ENCODE results near the gene RNU1-3. TPM values are rescaled to one million over a fixed set of nuclear protein-coding genes. Genes with fewer than 3 reads are reported as not detected.
"Not testable (repeated sequence)": the region's sequence is repeated elsewhere in the genome, so short reads cannot be mapped to it uniquely, and the experiment has no call there.

The RNU1-3 gene
- total and polyA plus RNA-seq, 2 donors (not counting 1 experiment from before 2014, with no cell fraction given), result 4,377 TPM; not detected in 1

- POLR2A ChIA-PET, result interaction anchor here (1.0 to 1.9 kb wide), 4 partner anchors 25 to 260 kb away, joined by 4 to 11 read pairs (median 4); partner anchors contain the start of genes NBPF1 and RNU1-1
- not testable (repeated sequence) for ATAC-seq (ENCODE audit: low read depth); H3K4me3 Mint-ChIP-seq; H3K9me3 Mint-ChIP-seq (ENCODE audit: insufficient read depth); H3K4me1 Mint-ChIP-seq; H3K27me3 Mint-ChIP-seq; H3K9me3 ChIP-seq (ENCODE audit: control extremely low read depth in 1 of 3, control insufficient read depth in 2 of 3, insufficient read depth in 1 of 3, low read length in 2 of 3); H3K27ac Mint-ChIP-seq; H3K27me3 ChIP-seq (replicated peaks in 1 of 4; ENCODE audit: control extremely low read depth in 1 of 4, control insufficient read depth in 3 of 4, insufficient read depth in 4 of 4, low read length in 3 of 4)
- peak overlapping the region; percentile 88 for H3K9ac ChIP-seq (ENCODE audit: low read length)
- H3K27ac ChIP-seq (ENCODE audit: low read length in 2 of 2), result peak overlapping the region; percentile 82 to 86
- H3K36me3 ChIP-seq (replicated peaks in 1 of 2; ENCODE audit: control extremely low read depth in 1 of 2, control insufficient read depth in 1 of 2, extremely low read depth in 1 of 2, insufficient read depth in 2 of 2, low read length in 1 of 2), result peaks cover 0 to 13% of the 10 kb centered on the region in 2 experiments
- peak overlapping the region; percentile 91 for H2AFZ ChIP-seq (ENCODE audit: insufficient read depth, low read depth, low read length, poor library complexity, severe bottlenecking)
- 100% methylated on average over 5 of the region's 7 CpGs for WGBS (ENCODE audit: insufficient coverage)
- peak overlapping the region in 4 of 5 experiments; percentile 69 to 90 (median 74) for H3K4me3 ChIP-seq (ENCODE audit: control extremely low read depth in 1 of 5, extremely low read depth in 1 of 5, insufficient read depth in 1 of 5, low read depth in 2 of 5, low read length in 4 of 5)
- peaks cover 12% of the 10 kb centered on the region for H4K20me1 ChIP-seq (ENCODE audit: control insufficient read depth, insufficient read depth, low read length, poor library complexity, severe bottlenecking)
- peaks cover 29 to 44% of the 10 kb centered on the region in 2 donors for H3K4me1 ChIP-seq (ENCODE audit: control insufficient read depth in 2 of 2, insufficient read depth in 2 of 2, low read length in 2 of 2)
- DNase-seq, result peak; percentile 61
- peak overlapping the region; percentile 82 for H3K4me2 ChIP-seq (replicated peaks; ENCODE audit: low read depth, low read length, poor library complexity, severe bottlenecking)
- intact Hi-C loops (cut with micrococcal nuclease), result loop anchor here (10.0 kb wide), 2 partner anchors 281 to 1121 kb away; partner anchors contain the start of genes CASP9, DNAJC16 and SZRD1
- H3K79me2 ChIP-seq (ENCODE audit: control insufficient read depth, insufficient read depth, low read length), result peaks cover 44% of the 10 kb centered on the region
- CTCF ChIA-PET, result interaction anchor here (2.7 kb wide), 1 partner anchor 62 kb away, joined by 7 read pairs; no protein-coding TSS in a partner anchor
Measured at GRCh38 chr1:16645271-16646060, 21.3 kb downstream of the RNU1-3 start.

GRCh38 chr1:16644482-16645270 is 22.1 kb downstream of the RNU1-3 start:
- Histone ChIP-seq H3K36me3 (replicated peaks in 1 of 2; ENCODE audit: control extremely low read depth in 1 of 2, control insufficient read depth in 1 of 2, extremely low read depth in 1 of 2, insufficient read depth in 2 of 2, low read length in 1 of 2) (peaks cover 0 to 15% of the 10 kb centered on the region in 2 experiments), H3K79me2 (ENCODE audit: control insufficient read depth, insufficient read depth, low read length) (peaks cover 50% of the 10 kb centered on the region), H2AFZ (ENCODE audit: insufficient read depth, low read depth, low read length, poor library complexity, severe bottlenecking) (peak overlapping the region; percentile 91), H3K4me3 (ENCODE audit: control extremely low read depth in 1 of 5, extremely low read depth in 1 of 5, insufficient read depth in 1 of 5, low read depth in 2 of 5, low read length in 4 of 5) (peak overlapping the region; percentile 69 to 90 (median 78)), H3K27ac (ENCODE audit: low read length in 2 of 2) (peak overlapping the region; percentile 82 to 86), H3K4me2 (replicated peaks; ENCODE audit: low read depth, low read length, poor library complexity, severe bottlenecking) (peak overlapping the region; percentile 82), H3K4me1 (ENCODE audit: control insufficient read depth in 2 of 2, insufficient read depth in 2 of 2, low read length in 2 of 2) (peaks cover 29 to 44% of the 10 kb centered on the region in 2 donors), H4K20me1 (ENCODE audit: control insufficient read depth, insufficient read depth, low read length, poor library complexity, severe bottlenecking) (peaks cover 15% of the 10 kb centered on the region), H3K9ac (ENCODE audit: low read length) (peak overlapping the region; percentile 88)
- not testable (repeated sequence) for H3K9me3 Mint-ChIP-seq (ENCODE audit: insufficient read depth); H3K27me3 ChIP-seq (replicated peaks in 1 of 4; ENCODE audit: control extremely low read depth in 1 of 4, control insufficient read depth in 3 of 4, insufficient read depth in 4 of 4, low read length in 3 of 4); H3K9me3 ChIP-seq (ENCODE audit: control extremely low read depth in 1 of 3, control insufficient read depth in 2 of 3, insufficient read depth in 1 of 3, low read length in 2 of 3); H3K27me3 Mint-ChIP-seq; H3K4me1 Mint-ChIP-seq; H3K27ac Mint-ChIP-seq; H3K4me3 Mint-ChIP-seq
- intact Hi-C loops (cut with micrococcal nuclease), result loop anchor here (10.0 kb wide), 2 partner anchors 280 to 1120 kb away; partner anchors contain the start of genes CASP9, DNAJC16 and SZRD1
- 5% methylated on average over 55 of the region's 61 CpGs for WGBS (ENCODE audit: insufficient coverage)
- ChIA-PET CTCF (interaction anchor here (0.6 to 2.7 kb wide), 3 partner anchors 54 to 281 kb away, joined by 4 to 7 read pairs (median 4); no protein-coding TSS in a partner anchor), POLR2A (interaction anchor here (0.5 to 1.9 kb wide), 6 partner anchors 24 to 277 kb away, joined by 3 to 11 read pairs (median 4); partner anchors contain the start of genes CROCC, NBPF1 and RNU1-1)
- ATAC-seq (ENCODE audit: low read depth) (peak; percentile 90), DNase-seq (peak; percentile 100)
- peak; percentile 78 for TF ChIP-seq CTCF (IDR thresholded peaks at IDR 0.05)
